Endothelial cell of umbilical vein (primary cell): ENCODE results near the gene TM4SF18.

ENCODE experiments used
- EZH2 ChIP-seq: IDR thresholded peaks from 2 replicates; pipeline ENCODE4 v1.6.1; 2012; ENCODE audit warnings: borderline replicate concordance, low read depth, mild to moderate bottlenecking, moderate library complexity, low read length, inconsistent platforms; ENCODE audit not compliant: severe bottlenecking
- FOS ChIP-seq: IDR thresholded peaks from 2 replicates; pipeline ENCODE4 v1.6.1; 2011; ENCODE audit warnings: mild to moderate bottlenecking, low read length, moderate library complexity, borderline replicate concordance; ENCODE audit not compliant: insufficient read depth
- GATA2 ChIP-seq: IDR thresholded peaks from 2 replicates; pipeline ENCODE4 v1.7.0; 2011; ENCODE audit warnings: low read depth, mild to moderate bottlenecking, moderate library complexity, mixed read lengths, low read length; ENCODE audit not compliant: insufficient read length, insufficient read depth
- JUN ChIP-seq: IDR thresholded peaks from 2 replicates; pipeline ENCODE4 v1.6.1; 2011; ENCODE audit warnings: borderline replicate concordance, low read depth; ENCODE audit not compliant: insufficient read length, insufficient read depth
- MYC ChIP-seq: IDR thresholded peaks from one replicate; pipeline ENCODE4 v1.6.1; 2011; ENCODE audit warnings: mild to moderate bottlenecking, low read depth, low read length
- POLR2A ChIP-seq: IDR thresholded peaks from 2 replicates; pipeline ENCODE4 v1.6.1; 2012; ENCODE audit warnings: low read depth, mild to moderate bottlenecking, control low read depth, low read length
- POLR2AphosphoS5 ChIP-seq: IDR thresholded peaks from 2 replicates; pipeline ENCODE4 v1.6.1; 2012; ENCODE audit warnings: low read depth, mild to moderate bottlenecking, control low read depth, low read length, moderate library complexity; ENCODE audit not compliant: insufficient read depth
- TF ChIP-seq, protein P1 (sequence below), 2 donors: IDR thresholded peaks; 1 replicate in 1 of 2; 2 replicates in 1 of 2; pipeline ENCODE4 v1.5.1; 2011; ENCODE audit warnings: low read length in 2 of 2, mild to moderate bottlenecking in 2 of 2, moderate library complexity in 2 of 2, control low read depth in 1 of 2, inconsistent platforms in 1 of 2, low read depth in 1 of 2; ENCODE audit not compliant: insufficient read depth in 1 of 2; ENCODE audit errors: extremely low read depth in 1 of 2
- TF ChIP-seq, protein P2 (sequence below): IDR thresholded peaks from 2 replicates; pipeline ENCODE4 v1.6.1; 2011; ENCODE audit not compliant: insufficient read depth, insufficient read length

GRCh38 chr3:149313542-149313941 lies 19.9 kb downstream of the TM4SF18 start:
- TF ChIP-seq, protein P1, sequence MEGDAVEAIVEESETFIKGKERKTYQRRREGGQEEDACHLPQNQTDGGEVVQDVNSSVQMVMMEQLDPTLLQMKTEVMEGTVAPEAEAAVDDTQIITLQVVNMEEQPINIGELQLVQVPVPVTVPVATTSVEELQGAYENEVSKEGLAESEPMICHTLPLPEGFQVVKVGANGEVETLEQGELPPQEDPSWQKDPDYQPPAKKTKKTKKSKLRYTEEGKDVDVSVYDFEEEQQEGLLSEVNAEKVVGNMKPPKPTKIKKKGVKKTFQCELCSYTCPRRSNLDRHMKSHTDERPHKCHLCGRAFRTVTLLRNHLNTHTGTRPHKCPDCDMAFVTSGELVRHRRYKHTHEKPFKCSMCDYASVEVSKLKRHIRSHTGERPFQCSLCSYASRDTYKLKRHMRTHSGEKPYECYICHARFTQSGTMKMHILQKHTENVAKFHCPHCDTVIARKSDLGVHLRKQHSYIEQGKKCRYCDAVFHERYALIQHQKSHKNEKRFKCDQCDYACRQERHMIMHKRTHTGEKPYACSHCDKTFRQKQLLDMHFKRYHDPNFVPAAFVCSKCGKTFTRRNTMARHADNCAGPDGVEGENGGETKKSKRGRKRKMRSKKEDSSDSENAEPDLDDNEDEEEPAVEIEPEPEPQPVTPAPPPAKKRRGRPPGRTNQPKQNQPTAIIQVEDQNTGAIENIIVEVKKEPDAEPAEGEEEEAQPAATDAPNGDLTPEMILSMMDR (IDR thresholded peaks at IDR 0.05; ENCODE audit: extremely low read depth in 1 of 2, insufficient read depth in 1 of 2, low read depth in 1 of 2, low read length in 2 of 2) = no peak
- TF ChIP-seq EZH2 = no peak
- no peak for TF ChIP-seq POLR2AphosphoS5
- TF ChIP-seq POLR2A = no peak
- TF ChIP-seq, protein P2, sequence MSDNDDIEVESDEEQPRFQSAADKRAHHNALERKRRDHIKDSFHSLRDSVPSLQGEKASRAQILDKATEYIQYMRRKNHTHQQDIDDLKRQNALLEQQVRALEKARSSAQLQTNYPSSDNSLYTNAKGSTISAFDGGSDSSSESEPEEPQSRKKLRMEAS = no peak
- no peak for TF ChIP-seq JUN
- no peak for TF ChIP-seq FOS
- no peak for TF ChIP-seq GATA2
- no peak for TF ChIP-seq MYC
